HG02870 (cell line): Measurements from ENCODE around the gene P2RX5.
A peak's percentile ranks its signal among the peaks of the same experiment; 100 is the strongest.
"Not testable (repeated sequence)": the region's sequence is repeated elsewhere in the genome, so short reads cannot be mapped to it uniquely, and the experiment has no call there.

Source experiments
- ATAC-seq: cut with Tn5 transposase; IDR thresholded peaks from one replicate; pipeline ENCODE4 v1.9.1; 2021; ENCODE audit warnings: mild to moderate bottlenecking, moderate library complexity; ENCODE audit not compliant: unreplicated experiment

P2RX5 gene, protein sequence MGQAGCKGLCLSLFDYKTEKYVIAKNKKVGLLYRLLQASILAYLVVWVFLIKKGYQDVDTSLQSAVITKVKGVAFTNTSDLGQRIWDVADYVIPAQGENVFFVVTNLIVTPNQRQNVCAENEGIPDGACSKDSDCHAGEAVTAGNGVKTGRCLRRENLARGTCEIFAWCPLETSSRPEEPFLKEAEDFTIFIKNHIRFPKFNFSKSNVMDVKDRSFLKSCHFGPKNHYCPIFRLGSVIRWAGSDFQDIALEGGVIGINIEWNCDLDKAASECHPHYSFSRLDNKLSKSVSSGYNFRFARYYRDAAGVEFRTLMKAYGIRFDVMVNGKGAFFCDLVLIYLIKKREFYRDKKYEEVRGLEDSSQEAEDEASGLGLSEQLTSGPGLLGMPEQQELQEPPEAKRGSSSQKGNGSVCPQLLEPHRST

DNA sequence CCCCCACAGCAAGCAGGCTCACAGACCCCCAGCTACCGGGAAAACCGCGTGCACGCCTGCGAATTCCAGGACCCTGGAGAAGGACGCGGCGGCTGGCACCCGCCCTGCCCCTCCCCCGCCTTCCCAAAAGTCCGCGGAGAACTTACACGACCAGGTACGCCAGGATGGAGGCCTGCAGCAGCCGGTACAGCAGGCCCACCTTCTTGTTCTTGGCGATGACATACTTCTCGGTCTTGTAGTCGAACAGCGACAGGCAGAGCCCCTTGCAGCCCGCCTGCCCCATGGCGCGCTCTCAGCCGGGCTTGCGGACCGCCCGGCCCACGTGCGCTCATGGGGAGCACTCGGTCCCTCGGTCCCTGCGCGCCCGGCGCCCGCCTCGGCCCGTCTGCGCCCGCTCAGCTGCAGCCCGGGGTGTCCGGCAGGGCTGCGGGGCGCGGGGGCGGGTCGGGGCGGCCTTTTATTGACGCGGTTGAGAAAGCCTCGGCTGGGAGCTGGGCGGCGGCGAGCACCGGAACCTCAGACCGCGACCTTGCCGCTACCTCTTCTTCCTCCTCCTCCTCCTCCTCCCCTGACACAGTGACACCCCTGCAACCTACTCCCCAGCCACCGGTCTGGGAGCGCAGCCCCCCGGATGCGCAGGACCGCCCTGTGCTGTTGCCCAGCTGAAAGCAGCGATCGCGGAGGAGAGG is at the start of gene P2RX5:
P2RX5 (minus strand) TSS at position 433 of the 689 bp plus-strand sequence; CDS start at position 283, 150 bp downstream.
- no peak for ATAC-seq

DNA sequence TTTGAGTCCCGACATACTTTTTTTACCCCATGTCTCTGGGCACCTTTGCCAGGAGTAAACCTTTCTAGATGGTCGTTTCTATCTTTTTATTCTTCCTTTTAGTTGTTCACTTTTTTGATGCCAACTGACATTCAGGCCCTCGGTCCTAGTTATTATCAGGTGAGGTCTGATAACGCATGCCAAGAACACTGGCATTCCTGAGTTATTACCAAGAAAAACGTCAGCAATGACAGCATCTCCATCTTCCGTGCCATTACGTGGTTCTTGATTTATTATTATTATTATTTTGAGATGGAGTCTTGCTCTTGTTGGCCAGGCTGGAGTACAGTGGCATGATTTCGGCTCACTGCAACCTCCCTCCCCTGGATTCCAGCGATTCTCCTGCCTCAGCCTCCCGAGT is 49.1 kb upstream of the P2RX5 start:
- ATAC-seq = no peak

DNA sequence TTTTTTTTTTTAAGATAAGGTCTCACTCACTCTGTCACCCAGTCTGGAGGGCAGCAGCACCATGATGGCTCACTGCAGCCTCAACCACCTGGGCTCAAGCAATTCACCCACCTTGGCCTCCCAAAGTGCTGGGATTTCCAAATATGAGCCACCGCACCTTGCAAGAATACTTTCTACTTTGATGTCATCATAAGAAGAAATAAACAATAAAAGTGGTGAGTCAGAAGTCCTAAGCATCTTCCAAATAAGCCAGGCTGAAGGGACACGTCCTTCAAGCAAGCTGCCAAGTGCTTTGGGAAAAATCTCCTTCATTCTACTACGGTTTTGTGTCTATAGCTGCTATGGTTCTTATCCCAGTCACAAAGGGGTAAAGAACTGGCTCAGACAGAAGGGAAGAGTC is 48.1 kb upstream of the P2RX5 start:
- no peak for ATAC-seq

DNA sequence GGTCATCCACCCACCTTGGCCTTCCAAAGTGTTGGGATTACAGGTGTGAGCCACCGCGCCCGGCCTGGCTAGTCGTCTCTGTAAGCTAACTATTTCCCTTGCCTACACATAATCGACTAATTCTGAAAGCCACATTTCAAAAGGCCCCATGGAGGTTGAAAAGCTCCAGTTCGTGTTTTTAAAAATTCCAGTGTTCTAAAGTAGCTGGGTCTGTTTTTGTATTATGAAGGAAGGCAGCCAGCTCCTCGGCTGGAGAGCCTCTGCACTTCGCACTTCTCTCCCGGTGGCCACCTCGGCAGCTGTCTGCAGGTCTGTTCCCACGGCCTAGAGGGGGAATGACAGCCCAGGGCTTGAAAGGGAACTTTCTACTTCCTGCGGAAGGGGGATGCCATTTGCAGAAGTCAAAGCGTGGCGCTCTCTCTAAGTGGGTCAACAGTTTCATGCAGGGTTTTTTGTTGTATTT is 44.7 kb upstream of the P2RX5 start:
- no peak for ATAC-seq

DNA sequence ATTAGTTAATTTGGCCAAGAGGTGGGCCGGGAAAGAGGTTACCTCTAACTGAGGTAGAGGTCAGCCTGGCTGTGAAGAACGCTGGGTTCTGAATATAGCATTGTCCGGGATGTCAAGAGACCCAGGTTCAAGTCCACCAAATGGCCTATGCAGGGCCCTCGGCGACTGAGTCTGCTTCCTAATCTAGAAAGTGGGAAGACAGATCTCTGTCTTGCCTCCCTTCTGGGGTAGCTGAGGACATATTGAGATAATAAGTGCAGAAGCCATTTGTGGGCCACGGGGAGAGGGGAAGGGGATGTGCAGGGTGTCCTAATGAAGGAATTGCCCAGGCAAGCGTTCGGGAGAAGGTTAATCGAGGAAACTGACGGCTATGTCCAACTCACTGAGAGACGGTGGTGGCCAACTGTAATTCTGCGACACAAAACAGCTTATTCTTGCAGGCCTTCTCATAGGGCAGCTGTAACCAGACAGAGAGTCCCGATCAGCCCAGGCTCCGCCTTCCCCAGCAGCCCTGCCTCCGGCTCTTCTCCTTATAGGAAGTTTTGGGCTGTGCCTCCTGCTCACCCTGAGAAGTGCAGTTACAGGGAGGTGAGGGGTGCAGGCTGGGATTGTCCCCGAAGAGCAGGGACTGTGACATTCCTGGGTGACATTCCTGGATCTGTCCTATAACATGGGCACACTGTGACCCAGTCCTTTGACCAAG is 43.6 kb upstream of the P2RX5 start:
- ATAC-seq = no peak

DNA sequence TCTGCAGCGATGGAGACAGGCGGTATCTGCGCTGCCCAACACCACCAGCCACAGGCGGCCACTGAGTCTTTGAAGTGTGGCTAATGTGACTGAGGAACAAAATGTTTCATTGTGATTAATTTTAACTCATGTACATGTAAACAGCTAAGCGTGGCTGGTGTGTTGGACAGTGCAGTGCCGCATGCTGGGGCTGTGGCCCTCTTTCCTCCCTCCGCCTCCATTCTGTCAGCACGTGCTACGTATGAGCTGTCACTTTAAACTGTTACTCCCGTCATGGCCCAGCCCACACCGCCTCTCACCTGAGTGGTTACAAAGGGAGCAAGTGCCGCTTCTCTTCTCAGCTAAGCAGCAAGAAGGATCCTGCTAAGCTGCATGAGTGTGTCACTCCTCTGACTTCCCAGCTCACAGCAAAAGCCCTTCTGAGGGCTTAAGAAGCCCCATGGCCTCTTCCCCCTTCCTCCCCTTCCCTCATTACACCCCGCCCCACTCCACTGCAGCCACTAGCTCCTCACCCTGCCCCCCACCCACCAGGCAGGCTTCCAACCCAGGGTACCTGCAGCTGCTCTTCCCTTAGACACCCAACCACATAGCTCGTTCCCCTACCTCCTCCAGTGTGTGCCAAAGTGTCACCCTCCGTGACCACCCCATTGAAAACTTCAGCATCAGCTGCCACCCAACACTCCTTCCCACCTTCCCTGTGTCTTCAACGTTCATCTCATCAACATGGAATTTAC is 42.8 kb upstream of the P2RX5 start:
- ATAC-seq = no peak

DNA sequence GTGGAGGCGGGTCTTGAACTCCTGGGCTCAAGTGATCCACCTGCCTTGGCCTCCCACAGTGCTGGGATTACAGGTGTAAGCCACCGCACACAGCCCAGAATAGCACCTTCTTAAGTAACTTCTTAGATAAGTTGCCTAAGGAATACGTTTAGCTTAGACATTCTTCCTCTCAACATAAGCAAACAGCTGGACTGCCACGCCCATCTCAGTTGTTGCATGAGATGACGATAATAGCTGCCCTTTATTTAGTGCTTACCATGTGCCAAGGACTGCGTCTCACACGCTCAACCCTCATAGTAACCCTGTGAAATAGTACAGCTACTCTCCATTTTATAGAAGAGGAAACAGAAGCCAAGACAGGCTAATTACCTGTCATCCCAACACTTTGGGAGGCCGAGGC is 39.6 kb upstream of the P2RX5 start:
- no peak for ATAC-seq

DNA sequence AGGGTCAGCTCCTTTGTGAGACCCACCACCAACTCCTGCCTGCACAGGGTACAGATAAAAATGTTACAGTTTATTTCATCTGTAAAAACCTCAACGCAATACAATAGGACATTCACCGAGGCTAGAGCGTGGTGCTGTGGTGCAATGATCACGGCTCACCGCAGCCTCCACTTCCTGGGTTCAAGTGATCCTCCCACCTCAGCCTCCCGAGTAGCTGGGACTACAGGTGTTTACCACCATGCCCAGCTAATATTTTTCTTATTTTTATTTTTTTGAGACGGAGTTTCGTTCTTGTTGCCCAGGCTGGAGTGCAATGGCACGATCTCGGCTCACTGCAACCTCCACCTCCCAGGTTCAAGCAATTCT is 38.9 kb upstream of the P2RX5 start:
- not testable (repeated sequence) for ATAC-seq

DNA sequence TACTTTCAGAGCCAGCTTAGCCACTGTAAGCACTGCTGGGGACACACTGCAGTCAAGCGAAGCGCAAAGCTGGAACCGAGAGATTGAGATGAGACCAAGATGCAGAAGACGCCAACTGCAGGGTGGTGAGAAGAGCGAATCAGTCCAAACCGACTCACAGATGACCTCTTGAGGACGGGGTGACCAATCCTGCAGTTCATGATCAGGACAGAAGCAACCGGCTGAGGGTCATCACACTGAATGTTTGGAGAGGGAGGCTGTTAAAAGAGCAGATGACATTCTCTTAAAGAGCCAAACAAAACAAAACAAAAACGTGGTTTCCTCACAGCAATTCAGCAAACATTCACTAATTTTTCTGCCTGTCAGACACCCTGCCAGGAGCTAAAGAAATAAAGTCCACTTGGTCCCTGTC is 36.3 kb upstream of the P2RX5 start:
- ATAC-seq = no peak

DNA sequence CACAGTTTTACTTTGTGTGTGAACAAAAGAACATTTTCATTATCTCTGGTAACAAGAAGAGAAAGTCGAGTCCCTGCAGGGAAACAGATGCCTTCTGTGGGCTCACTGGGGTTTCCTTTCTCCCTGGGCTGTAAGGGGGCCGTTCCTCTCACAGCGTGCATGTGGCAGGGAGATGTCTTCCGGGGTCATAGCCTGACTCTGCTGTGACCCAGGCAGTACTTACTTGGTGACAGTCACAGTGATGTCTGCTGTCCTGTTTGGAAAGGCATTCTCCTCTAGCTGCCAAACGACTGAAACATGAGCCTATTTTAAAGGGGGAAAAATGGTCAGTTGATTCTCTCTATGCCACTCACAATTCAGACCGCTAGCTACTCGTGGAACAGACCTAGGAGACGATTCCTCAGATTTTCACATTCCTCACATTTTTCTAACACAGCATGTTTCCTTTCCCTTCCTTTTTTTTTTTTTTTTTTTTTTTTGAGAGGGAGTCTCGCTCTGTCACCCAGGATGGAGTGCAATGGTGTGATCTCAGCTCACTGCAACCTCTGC is 35.0 kb upstream of the P2RX5 start:
- ATAC-seq = no peak

DNA sequence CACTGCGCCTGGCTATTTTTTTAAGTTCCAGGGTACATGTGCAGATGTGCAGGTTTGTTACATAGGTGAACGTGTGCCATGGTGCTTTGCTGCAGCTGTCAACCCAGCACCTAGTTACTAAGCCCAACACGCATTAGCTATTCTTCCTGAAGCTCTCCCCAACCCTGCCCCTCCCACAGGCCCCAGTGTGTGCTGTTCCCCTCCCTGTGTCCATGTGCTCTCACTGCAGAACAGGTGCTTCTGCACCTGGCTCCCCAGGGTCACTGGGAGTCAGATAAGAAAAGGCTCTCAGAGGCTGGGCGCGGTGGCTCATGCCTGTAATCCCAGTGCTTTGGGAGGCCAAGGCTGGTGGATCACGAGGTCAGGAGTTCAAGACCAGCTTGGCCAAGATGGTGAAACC is 33.9 kb upstream of the P2RX5 start:
- no peak for ATAC-seq

DNA sequence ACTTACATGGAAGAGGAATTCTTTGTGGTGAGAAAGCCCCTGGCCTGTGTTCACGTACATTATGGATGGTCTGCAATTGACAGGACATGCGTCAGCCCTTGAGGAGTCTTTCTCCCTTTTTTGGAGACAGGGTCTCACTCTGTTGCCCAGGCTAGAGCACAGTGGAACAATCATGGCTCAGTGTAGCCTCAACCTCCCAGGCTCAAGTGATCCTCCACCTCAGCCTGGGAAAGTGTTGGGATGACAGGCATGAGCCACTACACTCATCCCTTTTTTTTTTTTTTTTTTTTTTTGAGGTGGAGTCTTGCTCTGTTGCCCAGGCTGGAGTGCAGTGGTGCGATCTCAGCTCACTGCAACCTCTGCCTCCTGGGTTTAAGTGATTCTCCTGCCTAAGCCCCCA is 32.1 kb upstream of the P2RX5 start:
- not testable (repeated sequence) for ATAC-seq

DNA sequence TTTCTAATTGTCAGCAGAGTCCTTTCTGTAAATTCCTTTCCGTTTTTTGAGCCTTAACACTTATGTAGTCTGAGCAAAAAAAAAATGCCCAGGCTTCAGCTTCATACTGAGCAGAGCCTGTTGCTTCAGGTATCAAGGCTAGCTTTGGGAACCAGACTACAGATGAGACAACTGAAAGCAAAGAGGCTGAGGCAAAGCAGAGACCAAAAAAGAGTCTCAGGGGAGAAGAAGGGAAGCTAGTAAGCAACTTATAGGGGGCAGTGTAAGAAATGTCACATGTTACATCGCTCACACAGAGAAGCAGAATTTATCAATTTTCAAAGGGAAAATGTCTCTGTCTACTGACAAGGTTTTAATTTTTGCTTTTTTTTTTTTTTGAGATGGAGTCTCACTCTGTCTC is 31.1 kb upstream of the P2RX5 start:
- ATAC-seq = no peak

DNA sequence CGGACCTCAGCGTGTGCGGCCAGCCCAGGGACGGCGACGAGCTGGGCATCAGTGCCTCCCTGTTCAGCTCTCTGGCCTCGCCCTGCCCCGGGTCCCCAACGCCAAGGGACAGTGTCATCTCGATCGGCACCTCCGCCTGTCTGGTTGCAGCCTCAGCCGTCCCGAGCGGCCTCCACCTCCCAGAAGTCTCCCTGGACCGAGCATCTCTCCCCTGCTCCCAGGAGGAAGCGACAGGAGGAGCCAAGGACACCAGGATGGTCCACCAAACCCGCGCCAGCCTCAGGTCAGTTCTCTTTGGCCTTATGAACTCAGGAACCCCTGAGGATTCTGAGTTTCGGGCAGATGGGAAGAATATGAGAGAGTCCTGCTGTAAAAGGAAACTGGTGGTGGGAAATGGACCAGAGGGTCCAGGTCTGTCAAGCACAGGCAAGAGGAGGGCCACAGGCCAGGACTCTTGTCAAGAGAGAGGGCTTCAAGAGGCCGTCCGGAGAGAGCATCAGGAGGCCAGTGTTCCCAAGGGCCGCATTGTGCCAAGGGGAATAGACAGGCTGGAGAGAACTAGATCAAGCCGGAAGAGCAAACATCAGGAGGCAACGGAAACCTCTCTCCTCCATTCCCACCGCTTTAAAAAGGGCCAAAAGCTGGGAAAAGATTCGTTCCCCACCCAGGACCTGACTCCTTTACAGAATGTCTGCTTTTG is 28.6 kb upstream of the P2RX5 start:
- ATAC-seq = no peak

DNA sequence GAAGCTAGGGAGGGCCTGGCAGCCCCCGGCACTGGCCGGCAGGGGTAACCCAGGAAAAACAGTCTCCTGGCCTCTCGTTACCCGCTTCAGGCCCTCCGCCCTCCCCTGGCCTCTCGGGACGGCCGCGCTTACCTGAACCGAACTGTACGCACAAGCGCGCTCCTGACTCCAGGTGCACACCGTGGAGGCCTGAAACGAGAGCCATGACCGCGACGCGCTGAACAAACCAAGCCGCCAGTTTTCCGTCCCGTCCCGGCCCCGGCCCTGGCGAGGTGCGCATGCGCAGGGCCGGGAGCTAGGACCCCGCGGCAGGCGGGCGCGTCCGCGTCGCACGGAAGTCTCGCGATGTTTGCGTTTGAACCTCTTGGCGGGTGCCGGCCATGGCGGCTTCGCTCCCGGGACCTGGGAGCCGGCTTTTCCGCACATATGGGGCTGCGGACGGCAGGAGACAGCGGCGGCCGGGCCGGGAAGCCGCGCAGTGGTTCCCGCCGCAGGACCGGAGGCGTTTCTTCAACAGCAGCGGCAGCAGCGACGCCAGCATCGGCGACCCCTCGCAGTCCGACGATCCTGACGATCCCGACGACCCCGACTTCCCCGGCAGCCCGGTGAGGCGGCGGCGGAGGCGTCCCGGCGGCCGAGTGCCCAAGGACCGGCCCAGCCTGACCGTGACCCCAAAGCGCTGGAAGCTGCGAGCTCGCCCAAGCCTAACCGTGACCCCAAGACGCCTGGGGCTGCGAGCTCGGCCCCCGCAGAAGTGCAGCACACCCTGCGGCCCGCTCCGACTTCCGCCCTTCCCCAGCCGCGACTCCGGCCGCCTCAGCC is 27.8 kb upstream of the P2RX5 start, which contains the start of gene HASPIN:
HASPIN (plus strand) TSS at position 348 of the 822 bp plus-strand sequence; CDS start at position 381, 33 bp downstream.
- peak; percentile 86 for ATAC-seq

DNA sequence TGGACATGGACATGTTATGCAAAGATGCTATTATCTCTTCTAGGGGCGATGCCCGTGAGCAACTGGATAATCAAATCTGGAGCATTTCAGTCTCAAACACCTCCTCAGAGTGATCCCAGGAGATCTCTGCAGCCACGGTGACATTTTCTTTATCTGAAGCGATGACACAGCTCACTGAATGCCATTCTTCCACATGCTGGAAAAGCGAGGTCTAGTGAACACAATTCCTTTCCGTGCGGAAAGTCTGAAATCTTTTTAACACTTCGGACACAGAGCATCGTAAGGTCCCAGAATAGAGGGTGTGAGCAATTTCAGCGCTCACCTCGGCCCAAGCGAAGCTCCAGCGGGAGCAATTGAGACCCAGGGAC is 27.2 kb upstream of the P2RX5 start:
- no peak for ATAC-seq

DNA sequence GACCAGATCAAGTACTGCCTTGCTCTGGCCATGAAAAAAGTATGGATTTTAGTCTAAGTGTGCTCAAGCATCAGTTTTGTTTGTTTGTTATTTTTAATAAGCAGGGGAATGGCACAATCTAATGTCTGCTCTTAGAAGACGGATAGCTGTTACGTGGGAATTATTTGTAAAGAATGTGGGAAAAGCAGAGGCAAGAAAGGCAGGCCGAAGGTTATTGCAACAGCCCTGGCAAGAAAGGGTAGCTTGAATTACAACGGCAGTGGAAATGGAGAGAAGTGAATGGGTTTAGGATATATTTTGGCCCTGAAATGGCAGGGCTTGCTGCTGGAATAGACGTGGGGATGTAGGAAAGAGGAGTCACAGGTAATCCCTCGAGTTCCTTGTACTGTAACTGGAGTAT is 26.8 kb upstream of the P2RX5 start:
- ATAC-seq = no peak

DNA sequence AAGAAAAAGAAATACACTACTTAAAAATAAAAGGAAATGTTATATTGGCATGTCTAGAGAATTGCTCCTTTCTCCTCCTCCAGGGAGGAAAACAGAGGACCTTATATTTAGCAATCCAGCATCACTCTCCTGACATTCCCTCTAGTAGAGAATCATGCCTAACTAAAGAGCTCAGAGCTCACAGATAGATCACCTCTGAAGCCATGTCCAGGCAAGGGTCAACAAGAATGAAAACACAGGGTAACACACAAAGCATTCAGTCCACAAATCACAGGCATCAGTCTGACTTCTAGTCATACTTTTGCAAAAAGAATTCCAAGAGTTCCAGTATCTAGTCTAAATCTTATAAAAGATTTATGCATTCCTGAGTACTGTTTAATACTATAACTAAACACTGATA is 23.3 kb upstream of the P2RX5 start:
- no peak for ATAC-seq

DNA sequence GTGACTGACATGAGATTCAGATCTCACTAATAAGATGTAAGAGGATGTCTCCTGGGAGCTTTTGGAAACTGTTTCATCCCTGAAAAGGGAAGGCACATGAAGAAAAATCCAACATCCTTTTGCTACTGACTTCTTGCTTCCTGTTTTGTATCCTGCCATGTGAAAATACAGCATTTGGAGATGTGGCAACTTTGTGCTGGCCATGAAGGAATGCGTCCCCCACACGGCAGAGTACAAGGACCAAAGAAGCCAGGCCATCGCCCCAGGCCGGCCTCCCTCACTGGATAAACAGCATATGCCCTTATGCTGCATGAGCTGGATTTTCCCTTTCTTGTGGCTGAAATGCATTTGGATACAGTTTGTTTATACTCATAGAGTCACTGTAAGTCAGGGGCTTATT is 22.2 kb upstream of the P2RX5 start:
- ATAC-seq = no peak
